ENCODE data around the gene GRM7.

- TF ChIP-seq EZH2 (IDR thresholded peaks at IDR 0.05; ENCODE audit: low read length, missing control alignments) (no peak), CTCF (conservative IDR thresholded peaks at IDR 0.05 in 1 of 2, IDR thresholded peaks at IDR 0.05 in 1 of 2; ENCODE audit: low read depth in 1 of 2, low read length in 2 of 2) (no peak)
Observed at GRCh38 chr3:7444886-7445285, 584.0 kb downstream of the GRM7 start.
